ENCODE data around the gene SSH2. TPM values are rescaled to one million over a fixed set of nuclear protein-coding genes. Genes with fewer than 3 reads are reported as not detected.

The SSH2 gene
- total and polyA plus RNA-seq, 8 donors = 8.4 to 19.1 (median 10.3) TPM

GRCh38 chr17:29796652-29797051, 133.4 kb downstream of the SSH2 start:
- ATAC-seq (no peak), FAIRE-seq (no peak), DNase-seq (no peak)
- Histone ChIP-seq H3K4me3 (no peak overlapping the region), H3K27me3 (no peaks in the 10 kb centered on the region), H3K4me1 (no peaks in the 10 kb centered on the region), H3K36me3 (no peaks in the 10 kb centered on the region), H3K9me3 (no peaks in the 10 kb centered on the region), H3K27ac (no peak overlapping the region)
- TF ChIP-seq CTCF (IDR thresholded peaks at IDR 0.05) = no peak
- intact Hi-C loops (cut with DNase I) = no loop called here
- 94 to 98% methylated on average over 2 of the region's 2 CpGs for WGBS, 2 donors

DNA sequence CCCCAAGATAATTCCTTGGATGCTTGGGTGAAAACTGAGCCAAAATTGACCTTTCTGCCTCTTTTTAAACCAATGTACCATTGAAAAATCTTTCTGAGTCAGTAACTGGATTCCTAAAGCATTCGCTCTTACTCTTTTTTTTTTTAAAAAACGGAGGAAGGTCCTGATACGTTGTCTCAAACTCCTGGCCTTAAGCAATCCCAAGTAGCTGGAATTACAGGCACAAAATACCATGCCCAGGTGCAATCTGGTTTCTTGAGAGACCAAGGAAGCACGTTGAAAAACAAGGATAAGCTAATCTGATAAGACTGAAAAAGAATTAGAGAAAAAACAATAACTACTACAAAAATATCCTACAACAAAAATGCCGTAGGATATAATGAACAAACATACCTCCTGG, 136.5 kb downstream of the SSH2 start:
- TF ChIP-seq CTCF (IDR thresholded peaks at IDR 0.05) = no peak

GRCh38 chr17:29791336-29792080, 138.5 kb downstream of the SSH2 start:
- intact Hi-C loops (cut with DNase I) = no loop called here
- Histone ChIP-seq H3K27me3 (no peaks in the 10 kb centered on the region), H3K4me1 (peaks cover under 1 to 5% (median 1%) of the 10 kb centered on the region in 3 donors), H3K4me3 (no peak overlapping the region), H3K27ac (no peak overlapping the region), H3K36me3 (no peaks in the 10 kb centered on the region), H3K9me3 (no peaks in the 10 kb centered on the region)
- DNase-seq = no peak
- ATAC-seq = no peak
- no peak for FAIRE-seq
- no peak for TF ChIP-seq CTCF (IDR thresholded peaks at IDR 0.05)
- WGBS, 2 donors = 77 to 86% methylated on average over 3 of the region's 3 CpGs

More for the DNA sequence above, 136.5 kb downstream of the SSH2 start:
- Histone ChIP-seq H3K9me3 (no peaks in the 10 kb centered on the region), H3K4me1 (no peaks in the 10 kb centered on the region), H3K27ac (no peak overlapping the region), H3K36me3 (no peaks in the 10 kb centered on the region), H3K4me3 (no peak overlapping the region), H3K27me3 (no peaks in the 10 kb centered on the region)
- FAIRE-seq = no peak
- WGBS, 2 donors = 85 to 87% methylated on average over 5 of the region's 5 CpGs
- intact Hi-C loops (cut with DNase I) = no loop called here
- no peak for ATAC-seq
- DNase-seq = no peak

DNA sequence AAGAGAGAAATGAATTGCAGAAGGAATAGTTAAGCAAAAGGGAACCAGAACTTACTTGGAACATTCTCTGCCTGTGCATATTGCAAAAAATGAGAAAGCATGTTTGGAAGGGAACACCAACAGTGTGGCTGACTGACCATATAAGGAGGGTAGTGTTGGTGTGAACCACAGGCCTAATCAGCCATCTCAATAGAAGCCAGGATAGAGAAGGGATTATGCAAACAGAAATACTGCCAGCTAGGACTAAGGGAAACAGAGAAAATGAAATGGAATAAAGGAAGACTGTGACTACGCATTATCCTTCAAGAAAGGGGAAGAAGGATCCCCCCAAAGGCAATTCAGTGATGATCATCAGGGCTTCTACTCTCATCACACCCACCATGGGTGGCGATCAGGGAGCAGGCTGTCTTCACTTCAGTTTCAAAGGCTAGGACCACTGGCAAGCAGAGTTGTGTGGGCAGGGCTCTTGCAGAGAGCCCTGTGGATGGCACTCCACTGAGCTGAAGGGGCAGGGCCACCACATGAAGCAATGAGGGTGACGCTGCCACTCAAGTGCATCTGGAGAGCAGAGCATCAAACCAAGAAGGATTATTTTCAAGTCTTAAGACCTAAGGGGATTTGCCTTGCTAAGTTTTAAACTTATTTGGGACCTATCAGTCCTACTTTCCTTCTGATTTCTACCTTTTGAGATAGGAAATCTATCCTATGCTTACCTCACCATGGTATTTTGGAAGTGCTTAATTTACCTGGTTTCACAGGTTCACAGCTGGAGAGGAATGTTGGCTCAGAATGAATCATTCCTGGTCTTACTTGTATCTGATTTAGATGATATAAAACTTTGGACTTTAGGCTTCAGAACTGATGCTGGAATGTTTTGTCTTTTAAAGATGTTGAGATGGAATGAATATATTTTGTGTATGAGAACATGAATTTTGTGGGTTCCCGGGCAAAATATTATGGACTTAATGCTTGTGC, 140.5 kb downstream of the SSH2 start:
- Histone ChIP-seq H3K4me1 (peaks cover 3 to 9% (median 4%) of the 10 kb centered on the region in 3 donors), H3K27me3 (no peaks in the 10 kb centered on the region), H3K4me3 (no peak overlapping the region), H3K36me3 (no peaks in the 10 kb centered on the region), H3K9me3 (no peaks in the 10 kb centered on the region), H3K27ac (no peak overlapping the region)
- intact Hi-C loops (cut with DNase I) = no loop called here
- TF ChIP-seq CTCF (IDR thresholded peaks at IDR 0.05) = no peak
- 95 to 99% methylated on average over 4 of the region's 4 CpGs for WGBS, 2 donors
- DNase-seq (no peak), ATAC-seq (peak in 3 of 4 donors; percentile 17 to 36 (median 28)), FAIRE-seq (no peak)

Measured in pancreas (tissue), 10 donors.